Right forelimb (tissue), 1 donor: Measurements from ENCODE around the gene AEBP2.
"Not testable (repeated sequence)": the region's sequence is repeated elsewhere in the genome, so short reads cannot be mapped to it uniquely, and the experiment has no call there.

Experiments used
- DNase-seq: peaks from one replicate; pipeline ENCODE4 v3.0.0-alpha.2; 2018

The AEBP2 gene

DNA sequence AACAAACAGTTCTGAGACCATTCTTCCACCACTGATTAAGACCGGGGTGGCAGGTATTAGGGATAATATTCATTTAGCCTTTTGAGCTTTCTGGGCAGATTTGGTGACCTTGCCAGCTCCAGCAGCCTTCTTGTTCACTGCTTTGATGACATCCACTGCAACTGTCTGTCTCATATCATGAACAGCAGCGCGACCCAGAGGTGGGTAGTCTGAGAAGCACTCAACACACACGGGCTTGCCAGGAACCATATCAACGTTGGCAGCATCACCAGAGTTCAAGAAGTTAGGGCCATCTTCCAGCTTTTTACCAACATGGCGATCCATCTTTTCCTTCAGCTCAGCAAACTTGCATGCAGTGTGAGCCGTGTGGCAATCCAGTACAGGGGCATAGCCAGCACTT, 16.9 kb downstream of the AEBP2 start:
- no peak for DNase-seq

- DNase-seq: no peak
Observed at GRCh38 chr12:19457561-19457960, 18.3 kb downstream of the AEBP2 start.

DNA sequence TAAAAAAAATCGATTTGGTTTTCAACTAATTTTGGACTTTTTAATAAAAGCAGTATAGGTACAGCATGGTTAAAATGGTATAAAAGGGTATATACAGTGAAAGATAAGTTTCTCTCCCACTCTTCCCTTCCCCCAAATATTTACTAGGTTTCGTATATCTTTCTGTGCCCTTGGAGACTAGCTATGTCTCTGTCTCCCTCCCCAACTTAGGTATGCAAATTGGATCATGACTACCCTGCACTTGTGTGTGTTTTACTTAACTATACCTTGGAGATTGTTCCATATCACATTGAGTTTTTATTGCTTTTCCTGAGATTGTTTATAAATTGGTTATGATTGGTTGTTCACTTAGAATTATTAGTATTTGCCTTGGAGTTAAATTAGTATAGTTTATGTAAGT, 19.4 kb downstream of the AEBP2 start:
- DNase-seq: no peak

DNA sequence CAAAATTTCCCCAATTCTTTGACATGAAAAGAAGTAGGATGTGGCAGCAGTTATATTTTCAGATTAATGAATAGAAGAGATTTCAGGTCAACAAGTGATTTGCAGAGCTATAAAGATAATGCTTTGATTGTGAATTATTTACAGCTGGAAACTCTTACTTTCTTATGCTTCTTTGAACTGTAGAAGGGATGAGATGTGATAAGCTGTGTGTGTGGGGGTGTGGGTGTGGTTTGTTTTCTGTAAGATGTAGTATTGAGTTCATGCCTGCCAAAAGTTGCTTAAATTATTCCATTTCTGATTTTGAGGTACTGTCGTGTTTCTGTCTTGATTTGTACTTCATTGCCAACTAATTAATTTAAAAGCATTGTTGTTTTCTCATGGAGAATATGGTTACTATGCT, 22.7 kb downstream of the AEBP2 start:
- DNase-seq: no peak

GRCh38 chr12:19462406-19462805, 23.1 kb downstream of the AEBP2 start:
- DNase-seq: no peak

- DNase-seq: no peak
Observed at GRCh38 chr12:19464192-19464580, 24.9 kb downstream of the AEBP2 start.

DNA sequence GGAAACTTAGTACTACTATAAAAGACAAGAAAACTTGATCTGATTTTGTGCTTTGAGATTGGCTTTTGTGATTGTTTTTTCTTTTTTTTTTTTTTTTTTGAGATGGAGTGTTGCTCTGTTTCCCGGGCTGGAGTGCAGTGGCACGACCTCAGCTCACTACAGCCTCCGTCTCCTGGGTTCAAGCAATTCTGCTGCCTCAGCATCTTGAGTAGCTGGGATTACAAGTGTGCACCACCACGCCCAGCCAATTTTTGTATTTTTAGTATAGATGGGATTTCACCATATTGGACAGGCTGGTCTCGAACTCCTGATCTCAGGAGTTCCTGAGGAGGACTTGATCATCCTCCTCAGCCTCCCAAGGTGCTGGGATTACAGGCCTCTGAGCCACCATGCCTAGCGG, 26.4 kb downstream of the AEBP2 start:
- no peak for DNase-seq

GRCh38 chr12:19474147-19474546, 34.9 kb downstream of the AEBP2 start:
- no peak for DNase-seq

DNA sequence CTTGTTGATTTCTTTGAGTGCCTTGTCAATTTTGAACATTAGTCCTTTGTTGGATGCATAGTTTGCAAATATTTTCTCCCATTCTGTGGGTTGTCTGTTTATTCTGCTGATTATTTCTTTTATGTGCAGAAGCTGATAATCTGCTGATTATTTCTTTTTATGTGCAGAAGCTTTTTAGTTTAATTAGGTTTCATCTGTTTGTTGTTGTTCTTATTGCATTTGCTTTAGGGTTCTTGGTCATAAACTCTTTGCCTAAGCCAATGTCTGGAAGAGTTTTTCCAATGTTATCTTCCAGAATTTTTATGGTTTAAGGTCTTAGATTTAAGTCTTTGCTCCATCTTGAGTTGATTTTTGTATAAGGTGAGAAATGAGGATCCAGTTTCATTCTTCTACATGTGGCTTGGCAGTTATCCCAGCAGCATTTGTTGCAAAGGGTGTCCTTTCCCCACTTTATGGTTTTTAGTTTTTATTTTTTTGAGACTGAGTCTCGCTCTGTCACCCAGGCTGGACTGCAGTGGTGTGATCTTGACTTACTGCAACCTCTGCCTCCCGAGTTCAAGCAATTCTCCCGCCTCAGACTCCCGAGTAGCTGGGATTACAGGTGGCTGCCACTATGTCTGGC, 36.7 kb downstream of the AEBP2 start:
- not testable (repeated sequence) for DNase-seq

DNA sequence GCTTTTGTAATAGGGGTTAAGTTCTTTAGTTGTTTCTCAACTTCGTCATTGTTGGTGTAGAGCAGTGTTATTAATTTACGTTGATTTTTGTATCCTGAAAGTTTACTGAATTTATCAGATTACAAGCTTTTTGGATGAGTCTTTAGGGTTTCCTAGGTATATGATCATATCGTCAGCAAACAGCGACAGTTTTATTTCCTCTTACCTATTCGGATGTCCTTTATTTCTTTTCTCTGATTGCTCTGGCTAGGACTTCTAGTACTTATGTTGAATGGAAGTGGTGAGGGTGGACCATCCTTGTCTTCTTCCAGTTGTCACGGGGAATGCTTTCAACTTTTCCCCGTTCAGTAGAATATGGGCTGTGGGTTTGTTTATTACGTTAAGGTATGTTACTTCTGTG, 37.8 kb downstream of the AEBP2 start:
- DNase-seq: no peak

DNA sequence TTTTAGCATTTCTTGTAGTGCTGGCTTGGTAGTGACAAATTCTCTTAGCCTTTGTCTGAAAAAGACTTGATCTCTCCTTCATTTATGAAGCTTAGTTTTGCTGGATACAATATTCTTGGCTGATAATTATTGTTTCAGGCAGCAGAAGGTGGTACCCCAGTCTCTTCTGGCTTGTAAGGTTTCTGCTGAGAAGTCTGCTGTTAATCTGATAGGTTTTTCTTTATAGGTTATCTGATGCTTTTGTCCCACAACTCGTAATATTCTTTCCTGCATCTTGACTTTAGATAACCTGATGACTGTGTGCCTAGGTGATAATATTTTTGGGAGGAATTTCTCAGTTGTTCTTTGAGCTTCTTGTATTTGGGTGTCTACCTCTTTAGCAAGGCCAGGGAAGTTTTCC, 41.2 kb downstream of the AEBP2 start:
- DNase-seq: no peak

- no peak for DNase-seq
Observed at GRCh38 chr12:19482036-19482435, 42.7 kb downstream of the AEBP2 start.

GRCh38 chr12:19482551-19483109, 43.3 kb downstream of the AEBP2 start:
- DNase-seq: no peak

GRCh38 chr12:19483727-19484126, 44.4 kb downstream of the AEBP2 start:
- DNase-seq: no peak

DNA sequence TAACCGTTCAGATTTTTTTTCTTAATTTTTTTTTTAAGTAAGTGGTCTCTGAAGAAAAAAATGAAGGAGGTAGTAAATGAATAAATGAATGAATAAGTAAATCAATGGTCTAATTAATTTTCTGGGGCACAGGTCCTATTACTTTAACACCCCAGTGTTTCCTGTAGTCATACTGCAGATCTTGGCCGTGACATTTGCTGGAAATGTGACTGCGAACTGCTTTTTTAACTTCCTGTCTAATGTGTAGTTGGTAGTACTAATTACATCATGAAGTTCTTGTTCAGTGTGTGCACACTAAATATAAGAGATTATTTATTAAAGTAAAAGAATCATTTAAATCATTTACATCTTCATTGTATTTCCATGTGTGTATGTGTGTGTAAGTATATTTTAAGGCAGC, 45.4 kb downstream of the AEBP2 start:
- no peak for DNase-seq

DNA sequence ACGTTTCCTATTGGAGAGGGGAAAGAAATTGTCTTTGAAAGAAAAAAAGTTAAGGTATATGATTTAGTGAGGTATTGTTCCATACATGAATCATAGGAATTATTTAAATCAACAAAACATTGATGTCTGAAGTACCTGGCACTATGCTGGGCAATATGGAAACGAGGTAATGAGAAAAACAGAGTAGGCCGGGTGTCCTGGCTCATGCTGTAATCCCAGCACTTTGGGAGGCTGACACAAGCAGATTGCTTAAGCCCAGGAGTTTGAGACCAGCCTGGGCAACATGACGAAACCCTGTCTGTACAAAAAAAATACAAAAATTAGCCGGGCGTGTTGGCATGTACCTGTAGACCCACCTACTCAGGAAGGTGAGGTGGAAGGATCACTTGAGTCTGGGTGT, 45.9 kb downstream of the AEBP2 start:
- no peak for DNase-seq

DNA sequence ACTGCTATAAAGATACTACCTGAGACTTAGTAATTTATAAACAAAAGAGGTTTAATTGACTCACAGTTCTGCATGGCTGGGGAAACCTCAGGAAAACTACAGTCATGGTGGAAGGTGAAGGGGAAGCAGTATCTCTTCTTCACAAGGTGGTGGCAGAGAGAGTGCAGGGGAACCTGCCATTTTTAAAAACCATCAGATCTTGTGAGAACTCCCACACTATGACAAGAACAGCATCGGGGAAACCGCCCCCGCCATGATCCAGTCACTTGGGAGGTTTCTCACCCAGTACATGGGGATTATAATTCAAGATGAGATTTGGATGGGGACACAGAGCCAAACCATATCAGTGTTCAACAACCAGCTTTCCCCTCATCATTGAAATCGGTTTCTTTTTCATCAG, 49.9 kb downstream of the AEBP2 start:
- DNase-seq: no peak

DNA sequence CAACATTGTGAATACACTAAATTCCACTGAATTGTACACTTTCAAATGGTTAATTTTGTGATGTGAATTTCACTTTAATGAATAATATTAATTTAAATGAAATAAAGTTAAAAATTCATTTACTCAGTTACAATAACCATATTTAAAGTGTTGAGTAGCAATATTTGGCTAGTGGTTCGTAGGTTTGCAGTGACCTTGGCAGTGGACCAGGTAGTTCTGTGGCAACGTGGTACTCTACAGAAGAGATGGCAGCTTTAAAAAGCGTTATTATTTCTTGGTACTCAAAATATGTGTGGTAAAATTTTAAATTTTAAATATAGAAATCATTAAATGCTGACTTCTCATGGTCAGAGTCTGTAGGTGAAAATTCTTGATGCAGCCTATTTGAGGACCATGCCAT, 51.6 kb downstream of the AEBP2 start:
- DNase-seq: no peak

DNA sequence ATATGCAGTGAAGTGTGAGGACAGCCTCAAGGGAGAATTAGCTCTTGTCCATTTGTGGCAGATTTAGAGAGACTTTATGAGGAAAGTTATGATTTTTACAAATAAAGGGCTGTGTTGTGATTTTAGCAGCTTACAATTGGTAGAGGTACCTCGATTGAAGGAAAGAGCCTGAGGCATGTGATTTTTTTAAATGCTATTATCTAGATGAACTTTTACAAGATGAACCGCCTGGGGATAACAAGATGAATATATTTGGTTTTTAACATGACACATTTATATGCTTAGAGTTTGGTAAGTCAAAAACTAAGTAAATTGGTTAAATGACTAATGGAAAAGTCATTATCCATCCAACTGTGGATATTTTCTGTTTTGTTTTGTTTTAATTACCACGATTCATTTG, 52.6 kb downstream of the AEBP2 start:
- no peak for DNase-seq

GRCh38 chr12:19496219-19496878, 57.1 kb downstream of the AEBP2 start:
- no peak for DNase-seq

DNA sequence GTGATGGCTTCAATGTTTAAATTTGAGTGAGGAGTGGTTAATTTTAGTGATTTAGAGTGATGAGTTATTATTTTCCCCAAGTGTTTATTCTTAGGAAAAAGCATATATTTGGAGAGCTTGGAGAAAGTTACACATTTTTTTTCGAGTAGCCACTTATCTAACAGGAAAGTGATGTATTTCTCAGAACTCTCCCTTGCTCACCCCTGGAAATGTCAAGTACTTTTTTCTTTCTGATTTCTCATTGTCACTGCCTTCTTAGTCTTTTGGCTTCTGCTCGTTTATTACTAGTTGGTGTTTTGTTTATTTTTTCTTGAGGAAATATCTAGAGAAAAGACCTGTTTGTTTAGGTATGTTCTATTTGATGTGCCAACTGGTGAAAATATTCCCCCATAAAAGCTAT, 58.8 kb downstream of the AEBP2 start:
- no peak for DNase-seq

DNA sequence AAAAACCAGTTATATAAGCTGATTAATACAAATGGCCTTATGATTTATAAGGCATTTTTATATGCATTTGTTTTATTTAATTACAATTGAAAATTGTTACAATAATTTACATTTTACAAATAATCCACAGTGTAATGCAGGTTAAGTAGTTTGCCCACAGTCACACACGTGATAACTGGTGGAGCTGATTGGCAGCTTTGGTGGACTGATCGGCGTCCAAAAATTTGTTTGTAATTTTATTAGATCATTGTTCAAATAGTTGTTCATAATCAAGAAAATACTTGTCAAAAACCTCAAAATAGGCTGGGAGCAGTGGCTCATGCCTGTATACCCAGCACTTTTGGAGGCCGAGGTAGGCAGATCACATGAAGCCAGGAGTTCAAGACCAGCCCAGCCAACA, 59.7 kb downstream of the AEBP2 start:
- DNase-seq: no peak

GRCh38 chr12:19506497-19506896, 67.2 kb downstream of the AEBP2 start:
- DNase-seq: no peak

- DNase-seq: no peak
Observed at GRCh38 chr12:19507823-19508222, 68.5 kb downstream of the AEBP2 start.

- no peak for DNase-seq
Observed at GRCh38 chr12:19510461-19510860, 71.2 kb downstream of the AEBP2 start.
